Activated gamma-delta T cell treated with Interleukin-2 at 50 U/mL for 16 hours (primary cell): ENCODE measurements around the gene CGB1.
A peak's percentile ranks its signal among the peaks of the same experiment; 100 is the strongest.
"Not testable (repeated sequence)": the region's sequence is repeated elsewhere in the genome, so short reads cannot be mapped to it uniquely, and the experiment has no call there.

Experiments
- DNase-seq: peaks from one replicate; pipeline ENCODE4 v3.0.0-alpha.2; 2020

The CGB1 gene

DNA sequence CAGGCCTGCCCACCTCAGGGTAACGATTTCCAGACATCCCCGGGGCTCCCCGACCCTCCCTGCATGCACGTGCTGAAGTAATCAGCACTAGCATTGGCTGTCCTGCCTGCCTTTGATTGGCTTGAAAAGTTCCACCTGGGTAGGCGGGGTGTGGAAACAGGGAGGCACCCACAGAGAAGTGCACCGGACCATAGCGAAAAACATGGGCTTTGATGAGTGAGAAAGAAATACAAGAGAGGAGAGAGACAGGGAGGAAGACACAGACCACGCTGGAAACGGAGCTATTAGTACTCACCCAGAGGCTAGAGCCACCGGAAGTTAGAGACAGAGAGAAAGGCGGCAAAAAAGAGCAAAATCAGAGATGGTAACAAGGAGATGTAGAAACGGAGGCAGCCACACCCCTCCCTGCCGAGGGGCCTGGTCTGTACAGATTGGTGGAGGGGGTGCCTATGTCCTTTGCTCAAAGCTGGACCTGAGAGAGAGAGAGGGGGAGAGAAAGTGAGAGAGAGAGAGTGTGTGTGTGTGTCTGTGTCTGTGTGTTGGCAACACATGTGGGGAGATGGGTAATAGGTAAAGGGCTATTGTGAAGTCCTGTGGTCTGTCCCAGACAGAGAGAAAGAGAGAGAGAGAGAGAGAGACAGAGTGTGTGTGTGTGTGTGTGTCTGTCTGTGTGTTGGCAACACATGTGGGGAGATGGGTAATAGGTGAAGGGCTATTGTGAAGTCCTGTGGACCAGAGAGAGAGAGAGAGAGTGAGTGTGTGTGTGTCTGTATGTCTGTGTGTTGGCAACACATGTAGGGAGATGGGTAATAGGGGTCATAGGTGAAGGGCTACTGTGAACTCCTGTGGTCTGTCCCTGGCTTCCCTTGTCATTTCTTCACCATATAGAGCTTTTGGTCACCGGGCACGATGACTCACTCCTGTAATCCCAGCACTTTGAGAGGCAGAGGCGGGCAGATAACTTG, 15.5 kb downstream of the CGB1 start:
- DNase-seq: no peak

GRCh38 chr19:49020342-49020741, 16.4 kb downstream of the CGB1 start:
- no peak for DNase-seq

DNA sequence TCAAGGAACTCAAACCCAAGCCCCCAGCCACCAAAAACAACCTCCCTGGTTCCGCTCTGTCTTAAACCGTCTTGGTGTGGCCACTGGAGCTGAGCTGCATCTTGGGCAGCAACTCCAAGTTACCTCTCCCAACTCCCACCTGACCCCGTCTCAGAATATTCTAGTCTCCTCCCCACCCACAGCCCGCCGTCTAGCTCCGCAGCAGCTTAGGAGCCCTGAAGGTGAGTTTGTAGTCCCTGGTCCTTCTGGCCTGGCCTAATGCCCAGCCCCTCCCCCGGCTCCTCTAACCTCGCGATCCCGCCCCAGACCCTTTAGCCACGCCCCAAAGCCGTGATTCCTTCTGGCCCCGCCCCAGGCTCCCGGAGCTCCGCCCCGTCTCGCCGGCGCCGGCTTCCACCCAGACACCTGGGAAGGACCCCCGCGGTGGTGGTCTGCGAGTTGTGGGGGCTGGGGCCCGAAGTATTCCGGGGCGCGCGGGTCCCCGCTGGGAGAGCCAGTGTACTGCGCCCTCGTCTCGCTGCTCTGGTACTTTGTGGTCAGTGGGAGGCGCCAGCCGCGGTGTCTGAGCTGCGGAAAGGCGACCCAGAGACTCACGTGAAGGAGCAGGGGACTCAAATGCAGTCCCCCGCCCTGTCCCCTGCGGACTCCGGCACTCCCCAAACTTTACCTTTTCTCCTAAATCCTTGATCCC, 17.3 kb downstream of the CGB1 start:
- peak; percentile 60 for DNase-seq

- not testable (repeated sequence) for DNase-seq
Measured at GRCh38 chr19:49018388-49019241, 18.1 kb downstream of the CGB1 start.

GRCh38 chr19:49017666-49018351, 18.9 kb downstream of the CGB1 start:
- DNase-seq: peak; percentile 64

- DNase-seq: no peak
Measured at GRCh38 chr19:49017041-49017665, 19.5 kb downstream of the CGB1 start, which contains the start of gene LHB. TSS of gene LHB (minus strand) at chr19:49017091. CDS start at chr19:49017081, 10 bp downstream.

DNA sequence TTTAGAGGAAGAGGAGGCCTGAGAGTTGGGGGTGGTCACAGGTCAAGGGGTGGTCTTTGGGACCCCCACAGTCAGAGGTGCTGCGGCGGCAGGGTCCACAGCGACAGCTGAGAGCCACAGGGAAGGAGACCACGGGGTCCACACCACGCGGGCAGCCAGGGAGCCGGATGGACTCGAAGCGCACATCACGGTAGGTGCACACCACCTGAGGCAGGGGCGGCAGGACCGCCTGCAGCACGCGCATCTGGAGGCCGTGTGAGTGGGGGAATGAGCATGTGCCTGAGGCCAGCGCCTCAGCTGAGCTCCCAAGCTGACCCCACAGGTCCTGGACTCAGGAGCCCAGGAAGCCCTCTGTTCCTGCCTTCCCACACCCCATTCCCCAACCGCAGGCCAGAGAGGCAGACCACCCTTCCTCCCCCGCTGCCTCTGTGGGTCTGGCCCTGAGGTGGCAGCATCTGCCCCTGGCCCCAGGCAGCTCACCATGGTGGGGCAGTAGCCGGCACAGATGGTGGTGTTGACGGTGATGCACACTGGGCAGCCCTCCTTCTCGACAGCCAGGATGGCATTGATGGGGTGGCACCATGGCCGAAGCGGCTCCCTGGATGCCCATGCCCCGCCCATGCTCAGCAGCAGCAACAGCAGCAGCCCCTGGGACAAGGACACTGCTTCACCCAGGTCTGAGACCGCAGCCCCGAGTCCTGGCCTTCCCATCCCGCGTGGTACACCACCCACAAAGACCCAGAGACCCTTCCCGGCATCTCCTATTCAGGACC, 20.4 kb downstream of the CGB1 start:
- no peak for DNase-seq

DNA sequence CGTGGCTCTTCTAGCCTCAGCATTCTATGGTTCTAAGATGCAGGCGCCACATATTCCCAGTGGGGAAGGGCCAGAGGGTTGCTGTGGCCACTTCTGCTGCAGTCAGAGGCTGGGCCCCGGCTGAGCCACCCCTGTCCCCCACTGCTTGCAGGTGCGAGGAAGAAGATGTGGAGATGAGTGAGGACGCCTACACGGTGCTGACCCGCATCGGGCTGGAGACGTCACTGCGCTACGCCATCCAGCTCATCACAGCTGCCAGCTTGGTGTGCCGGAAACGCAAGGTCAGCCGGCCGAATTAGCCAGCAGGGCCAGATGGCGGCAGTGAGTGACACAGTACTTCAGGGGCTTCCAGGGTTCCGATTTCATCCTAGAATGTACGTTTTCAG, 21.8 kb downstream of the CGB1 start:
- no peak for DNase-seq

DNA sequence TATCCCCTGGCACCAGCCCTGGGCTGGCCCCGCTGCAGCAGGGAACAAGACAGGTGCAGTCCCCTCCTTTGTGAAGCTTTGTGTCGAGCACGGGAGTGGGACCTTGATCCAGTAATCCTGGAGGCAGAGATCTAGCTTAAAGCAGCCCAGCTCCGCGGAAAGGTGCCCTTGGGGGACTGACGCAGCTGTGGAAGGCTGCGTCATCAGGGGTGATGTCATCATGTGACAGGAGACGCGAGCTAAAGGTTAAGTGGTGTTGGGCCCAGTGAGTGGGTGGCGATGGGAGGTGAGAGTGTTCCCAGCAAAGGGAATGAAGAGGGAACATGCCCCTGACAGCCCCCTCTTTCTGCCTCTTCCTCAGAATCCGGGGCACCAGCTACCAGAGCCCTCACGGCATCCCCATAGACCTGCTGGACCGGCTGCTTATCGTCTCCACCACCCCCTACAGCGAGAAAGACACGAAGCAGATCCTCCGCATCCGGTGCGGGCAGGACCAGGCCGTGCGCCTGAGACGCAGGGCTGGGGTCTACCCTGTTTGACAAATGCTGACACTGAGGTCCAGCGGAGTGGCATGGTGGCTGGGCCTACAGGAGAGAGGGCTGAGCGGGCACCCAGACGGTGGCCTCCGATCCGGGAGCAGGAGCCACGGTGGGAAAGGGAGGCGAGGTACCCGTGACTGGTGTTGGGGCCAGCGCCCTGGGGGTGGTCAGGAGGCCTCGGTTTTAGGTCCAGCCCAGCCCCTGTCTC, 22.4 kb downstream of the CGB1 start:
- DNase-seq: no peak

DNA sequence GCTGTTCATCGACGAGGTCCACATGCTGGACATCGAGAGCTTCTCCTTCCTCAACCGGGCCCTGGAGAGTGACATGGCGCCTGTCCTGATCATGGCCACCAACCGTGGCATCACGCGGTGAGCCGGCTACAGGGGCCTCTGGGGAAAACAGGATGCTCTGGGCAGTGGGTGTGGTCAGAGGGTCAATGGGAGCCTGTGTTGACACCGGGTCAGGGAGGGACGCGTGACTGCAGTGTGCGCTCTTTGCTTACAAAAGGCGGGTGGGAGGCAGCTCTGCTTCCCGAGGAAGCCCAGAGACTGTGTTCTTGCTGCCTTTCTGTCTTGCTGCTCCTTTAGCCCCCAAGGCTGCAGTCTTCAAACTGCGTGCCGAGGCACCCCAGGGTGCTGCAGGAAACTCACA, 25.5 kb downstream of the CGB1 start:
- DNase-seq: no peak

DNA sequence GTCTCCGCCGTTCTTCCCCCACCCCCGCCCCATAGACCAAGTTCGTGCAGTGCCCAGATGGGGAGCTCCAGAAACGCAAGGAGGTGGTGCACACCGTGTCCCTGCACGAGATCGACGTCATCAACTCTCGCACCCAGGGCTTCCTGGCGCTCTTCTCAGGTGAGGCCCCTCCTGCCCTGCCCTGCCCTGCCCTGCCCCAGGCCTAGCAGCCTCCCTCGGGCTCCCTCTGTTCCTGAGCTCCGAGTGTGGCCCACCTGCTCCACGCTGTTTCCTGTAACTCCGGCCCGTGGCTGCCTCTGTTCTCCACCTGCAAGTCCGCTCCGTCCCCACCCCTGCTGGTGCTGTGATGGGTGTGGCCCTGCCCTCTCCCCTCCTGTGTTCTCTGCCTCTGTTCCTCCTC, 26.2 kb downstream of the CGB1 start:
- no peak for DNase-seq

- no peak for DNase-seq
Measured at GRCh38 chr19:49009828-49010227, 26.9 kb downstream of the CGB1 start.

GRCh38 chr19:49006905-49007304, 29.8 kb downstream of the CGB1 start:
- DNase-seq: no peak

DNA sequence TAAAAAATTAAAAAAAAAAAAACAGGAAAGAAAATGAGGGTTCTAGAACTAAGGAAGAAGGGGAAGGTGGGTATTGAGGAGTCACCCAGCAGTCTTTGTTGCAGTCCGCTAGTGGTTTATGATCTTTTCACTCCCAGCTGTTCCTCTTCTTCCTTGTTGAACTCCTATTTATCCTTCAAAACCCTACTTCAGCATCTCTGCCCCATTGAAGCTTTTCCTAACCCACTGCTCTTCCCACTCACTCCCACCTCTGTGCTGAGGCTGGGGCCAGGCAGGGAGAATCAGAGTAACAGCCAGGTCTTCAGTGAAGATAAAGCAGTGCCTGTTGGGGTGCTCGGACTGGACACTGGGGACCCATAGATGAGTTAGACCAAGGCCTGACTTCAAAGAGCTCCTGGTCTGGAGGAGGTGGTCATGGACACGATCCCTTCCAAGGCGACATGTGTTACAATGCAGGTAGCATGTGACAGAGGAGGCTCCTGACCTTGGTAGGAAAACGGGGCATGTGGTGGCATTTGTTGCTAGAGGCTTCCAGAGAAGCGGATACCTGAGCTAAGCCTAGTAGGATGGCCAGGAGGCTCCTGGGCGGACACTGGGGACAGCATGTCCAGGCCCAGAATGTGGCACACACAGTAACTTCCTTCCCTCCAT, 31.6 kb downstream of the CGB1 start:
- DNase-seq: no peak

DNA sequence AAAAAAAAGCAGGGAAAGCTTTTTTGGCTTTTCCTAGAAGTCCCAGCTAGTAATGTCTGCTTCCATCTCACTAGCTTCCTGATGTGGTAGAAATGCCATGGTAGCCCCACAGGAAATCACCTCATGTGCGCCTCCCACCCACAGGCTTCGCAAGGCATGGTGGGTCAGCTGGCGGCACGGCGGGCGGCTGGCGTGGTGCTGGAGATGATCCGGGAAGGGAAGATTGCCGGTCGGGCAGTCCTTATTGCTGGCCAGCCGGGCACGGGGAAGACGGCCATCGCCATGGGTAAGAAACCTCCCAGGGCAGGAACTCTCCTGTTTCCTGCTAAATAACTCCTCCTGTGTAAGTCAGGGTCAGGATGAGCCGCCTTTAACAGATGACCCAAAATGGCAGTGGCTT, 32.6 kb downstream of the CGB1 start:
- no peak for DNase-seq

- DNase-seq: peak; percentile 69
Measured at GRCh38 chr19:48999481-49000325, 37.0 kb downstream of the CGB1 start.

GRCh38 chr19:48997972-48998371, 38.7 kb downstream of the CGB1 start:
- peak; percentile 47 for DNase-seq

- DNase-seq: no peak
Measured at GRCh38 chr19:48994035-48994386, 42.7 kb downstream of the CGB1 start.
